Stimulated activated CD4-positive, alpha-beta T cell treated with anti-CD3 and anti-CD28 coated beads, TNF-alpha, amount 100 ng/mL, for 48 hours (primary cell): ENCODE data around the gene KRT86.
"Not testable (repeated sequence)": the region's sequence is repeated elsewhere in the genome, so short reads cannot be mapped to it uniquely, and the experiment has no call there.

Experiments
- DNase-seq, 3 donors: peaks; one replicate each; pipeline ENCODE4 v3.0.0-alpha.2; 2020; ENCODE audit warnings: low read depth in 3 of 3

KRT86 gene

DNA sequence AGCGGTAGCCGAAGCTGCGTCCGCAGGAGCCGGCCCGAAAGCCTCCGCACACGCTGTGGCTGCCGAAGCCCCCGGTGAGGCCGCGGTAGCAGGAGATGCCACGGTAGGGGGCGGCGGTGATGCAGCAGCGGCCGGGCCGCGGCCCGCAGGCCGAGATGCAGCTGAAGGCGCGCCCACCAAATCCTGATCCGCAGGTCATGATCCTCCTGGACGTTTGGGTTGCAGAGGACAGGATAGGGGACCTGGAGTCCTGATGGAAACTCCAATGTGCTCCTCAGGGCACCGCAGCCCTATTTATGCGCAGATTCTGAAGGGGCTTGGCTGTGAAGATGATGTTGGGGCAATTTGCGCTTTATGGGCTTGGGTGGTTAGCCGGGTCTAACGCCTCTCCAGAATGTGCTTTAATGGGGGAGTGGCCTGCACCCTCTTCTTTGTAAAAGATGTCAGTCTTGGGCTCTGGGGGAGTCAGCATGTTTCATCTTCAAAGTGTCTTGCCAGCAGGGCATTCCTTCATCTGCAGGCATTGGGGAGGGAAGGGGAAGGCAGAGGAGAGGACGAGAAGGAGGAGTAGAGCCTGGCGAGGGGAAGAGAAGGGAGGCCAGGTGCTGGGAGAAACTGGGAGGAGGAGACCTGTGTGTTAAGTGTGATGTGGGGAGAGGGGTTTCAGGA, 17.0 kb downstream of the KRT86 start, which contains the start of gene KRT81:
Gene KRT81 (minus strand): TSS at position 268 of the 669 bp plus-strand sequence. CDS start 69 bp downstream, at position 199.
- no peak for DNase-seq

DNA sequence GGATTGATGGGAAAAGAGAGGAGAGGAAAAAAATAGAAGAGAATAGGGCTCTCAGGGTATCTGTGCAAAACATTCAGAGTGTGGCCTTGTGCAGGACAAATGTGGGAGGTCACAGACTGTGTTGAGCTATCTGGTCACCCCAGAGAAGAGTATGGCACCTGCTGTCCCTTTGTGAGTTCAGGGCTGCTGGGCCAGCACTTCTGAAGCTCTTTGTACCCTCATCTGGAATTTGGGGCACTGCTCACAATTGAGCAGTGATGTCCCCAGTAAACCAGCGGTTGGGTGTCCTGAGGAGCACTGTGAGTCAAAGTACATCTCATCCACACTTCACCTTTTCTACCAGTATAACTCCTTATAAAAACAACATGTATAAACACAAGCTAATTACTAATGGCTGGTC, 19.5 kb downstream of the KRT86 start:
- no peak for DNase-seq

DNA sequence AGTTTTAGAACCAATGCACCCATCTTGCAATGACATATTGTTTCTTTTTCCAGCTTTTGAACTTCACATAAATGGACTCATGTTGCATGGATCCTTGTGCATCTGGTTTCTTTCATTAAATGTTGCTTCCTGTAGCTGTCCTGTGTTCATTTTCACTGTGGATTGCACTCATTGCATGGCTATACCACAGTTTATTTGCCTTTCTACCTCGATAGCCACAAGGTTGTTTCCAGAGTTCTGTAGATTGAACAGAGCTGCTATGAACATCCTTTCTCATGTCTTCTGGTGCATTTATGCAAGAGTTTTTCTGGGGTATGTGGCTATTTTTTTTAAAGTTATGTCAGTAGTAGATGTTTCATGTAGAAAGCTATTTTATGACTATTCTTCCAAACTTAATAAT, 20.4 kb downstream of the KRT86 start:
- no peak for DNase-seq

DNA sequence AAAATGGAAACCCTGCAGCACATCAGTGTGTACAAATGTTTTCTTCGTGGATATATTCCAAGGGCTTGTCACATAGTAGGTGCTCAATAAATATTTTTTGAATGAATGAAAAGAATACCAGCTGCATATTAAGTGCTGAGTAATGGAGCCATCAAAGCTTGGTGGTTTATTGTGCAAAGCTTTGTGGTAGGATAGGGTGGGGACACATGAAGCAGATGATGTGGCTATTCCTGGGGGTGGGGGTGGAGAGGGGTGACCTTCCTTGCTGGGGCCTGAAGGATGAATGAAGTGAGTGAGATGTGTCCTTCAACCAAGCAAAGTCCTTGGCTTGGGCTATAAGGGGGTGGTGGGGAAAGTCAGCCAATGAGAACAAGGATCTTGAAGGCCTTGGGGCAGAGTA, 21.2 kb downstream of the KRT86 start:
- DNase-seq, result no peak

DNA sequence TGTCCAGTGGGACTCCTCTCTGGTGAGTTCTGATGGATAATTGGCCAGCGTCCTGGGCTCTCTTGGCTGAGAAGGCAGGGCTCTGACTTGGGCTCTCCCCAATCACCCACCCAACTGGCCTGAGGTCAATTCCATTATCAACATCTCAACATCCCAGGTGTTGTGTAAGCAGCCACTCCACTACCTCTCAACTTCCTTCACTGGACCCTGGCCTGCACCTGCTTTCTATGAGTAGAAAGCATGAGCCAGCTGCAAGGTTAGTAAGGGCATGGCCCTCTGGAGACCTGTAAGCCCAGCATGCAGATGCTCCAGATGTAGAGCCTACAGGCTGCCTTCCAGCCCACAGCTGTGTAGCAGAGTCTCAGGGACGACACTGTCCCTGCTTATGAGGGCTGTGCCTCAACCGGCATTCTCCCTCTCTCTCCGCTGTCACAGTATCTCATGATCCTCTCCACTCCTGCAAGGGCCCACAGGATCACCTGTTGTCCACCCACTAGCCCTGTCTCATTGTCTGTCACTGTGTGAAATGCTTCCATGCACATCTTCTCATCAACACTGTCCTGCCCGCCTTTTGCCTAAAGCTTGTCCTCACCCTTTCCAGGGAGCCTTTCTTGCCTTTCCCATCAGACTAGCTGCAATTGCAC, 22.2 kb downstream of the KRT86 start:
- DNase-seq, result no peak

DNA sequence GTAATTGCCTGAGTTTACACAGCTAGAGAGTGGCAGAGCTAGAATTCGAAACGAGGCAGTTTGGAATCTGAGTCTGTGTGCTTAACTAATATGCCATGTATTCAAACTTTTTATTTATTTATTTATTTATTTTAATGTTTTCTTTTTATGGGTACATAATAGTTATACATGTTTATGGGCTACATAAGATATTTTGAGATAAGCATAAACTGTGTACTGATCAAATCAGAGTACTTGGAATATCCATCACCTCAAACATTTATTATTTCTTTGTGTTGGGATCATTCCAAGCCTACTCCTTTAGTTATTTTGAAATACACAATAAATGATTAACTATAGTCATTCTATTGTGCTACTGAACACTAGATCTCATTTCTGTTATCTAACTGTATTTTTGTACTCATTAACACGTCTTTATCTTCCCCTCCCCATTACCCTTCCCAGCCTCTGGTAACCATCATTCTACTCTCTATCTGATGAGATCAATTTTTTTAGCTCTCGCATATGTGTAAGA, 24.3 kb downstream of the KRT86 start:
- no peak for DNase-seq

DNA sequence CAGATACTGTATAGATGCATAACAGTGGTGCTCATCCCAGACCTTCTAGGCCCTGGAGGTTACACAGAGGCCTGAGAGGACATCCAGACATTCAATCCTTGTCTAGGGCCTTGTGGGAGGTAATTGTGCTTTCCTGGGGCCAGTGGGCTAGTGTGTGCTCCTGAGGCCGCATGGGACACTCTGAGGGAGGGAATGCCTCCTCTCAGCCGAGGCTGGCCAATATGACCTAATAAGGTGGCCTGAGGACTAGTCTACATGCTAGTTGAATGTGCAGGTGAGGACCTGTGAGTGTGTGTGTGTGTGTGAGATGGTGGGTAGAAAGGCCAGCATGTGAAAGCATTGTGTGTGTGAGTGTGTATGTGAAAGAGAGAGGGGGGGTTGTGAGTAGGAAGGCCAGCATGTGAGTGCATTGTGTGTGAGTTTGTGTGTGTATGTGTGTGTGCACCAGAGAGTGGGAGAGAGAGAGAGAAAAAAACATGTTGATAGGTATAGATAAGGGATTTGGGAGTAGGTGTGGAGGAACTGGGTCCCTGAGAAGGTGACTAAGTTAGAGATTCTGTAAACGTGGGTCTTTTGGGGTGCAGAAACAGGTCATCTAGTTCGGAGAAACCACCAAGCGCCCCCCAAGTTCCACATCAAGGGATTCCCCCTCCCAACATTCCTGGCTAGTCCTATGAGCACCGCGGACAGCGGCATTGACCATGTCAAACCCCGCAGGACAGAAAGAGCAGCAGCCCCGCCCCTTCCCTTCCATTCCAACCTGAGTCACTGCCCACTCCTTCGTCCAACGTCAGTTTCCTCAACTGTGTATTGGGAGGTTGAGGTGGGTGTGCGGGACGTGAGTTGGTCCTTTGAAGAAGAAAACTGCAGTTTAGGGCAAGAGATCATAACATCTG, 26.6 kb downstream of the KRT86 start:
- no peak for DNase-seq

DNA sequence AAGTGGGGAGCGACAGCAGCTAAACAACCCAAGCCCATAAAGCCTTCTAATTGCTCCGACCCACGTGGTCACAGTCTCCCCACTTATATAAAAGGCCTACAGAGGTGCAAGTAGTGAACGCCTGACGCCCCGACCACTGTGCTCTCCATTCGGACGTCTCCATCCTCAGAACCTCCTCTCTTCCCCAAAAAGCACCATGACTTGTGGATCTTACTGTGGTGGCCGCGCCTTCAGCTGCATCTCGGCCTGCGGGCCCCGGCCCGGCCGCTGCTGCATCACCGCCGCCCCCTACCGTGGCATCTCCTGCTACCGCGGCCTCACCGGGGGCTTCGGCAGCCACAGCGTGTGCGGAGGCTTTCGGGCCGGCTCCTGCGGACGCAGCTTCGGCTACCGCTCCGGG, 27.3 kb downstream of the KRT86 start:
- DNase-seq, result not testable (repeated sequence)

DNA sequence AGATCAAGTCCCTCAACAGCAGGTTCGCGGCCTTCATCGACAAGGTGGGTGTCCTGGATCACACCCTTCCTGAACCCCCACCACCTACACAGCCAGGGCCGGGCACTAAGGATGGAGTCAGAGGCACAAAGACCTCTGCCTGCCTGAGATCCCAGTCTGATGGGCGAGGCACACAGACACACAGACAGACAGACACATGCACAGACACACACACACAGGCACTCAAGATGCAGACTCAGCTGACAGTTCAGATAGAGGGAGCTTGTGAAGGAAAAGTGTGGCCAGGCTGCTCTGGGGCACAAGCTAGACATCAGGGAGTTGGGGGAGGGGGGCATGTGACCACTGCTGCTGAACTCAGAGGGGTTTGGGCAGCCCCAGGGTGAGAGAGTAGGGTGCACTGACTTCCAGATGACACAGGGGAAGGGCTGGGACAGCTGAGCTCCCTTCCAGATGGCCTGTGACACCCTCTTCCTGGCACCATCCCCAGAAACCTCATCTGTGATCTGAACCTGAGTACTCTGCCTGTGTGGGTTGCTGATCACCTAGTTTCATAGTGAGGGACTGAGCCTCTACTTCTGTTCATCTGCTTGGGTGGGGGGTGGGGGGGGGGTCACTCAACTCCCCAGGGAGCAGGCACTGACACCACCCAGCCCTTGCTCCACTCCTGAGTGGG, 27.9 kb downstream of the KRT86 start:
- DNase-seq, result not testable (repeated sequence)

DNA sequence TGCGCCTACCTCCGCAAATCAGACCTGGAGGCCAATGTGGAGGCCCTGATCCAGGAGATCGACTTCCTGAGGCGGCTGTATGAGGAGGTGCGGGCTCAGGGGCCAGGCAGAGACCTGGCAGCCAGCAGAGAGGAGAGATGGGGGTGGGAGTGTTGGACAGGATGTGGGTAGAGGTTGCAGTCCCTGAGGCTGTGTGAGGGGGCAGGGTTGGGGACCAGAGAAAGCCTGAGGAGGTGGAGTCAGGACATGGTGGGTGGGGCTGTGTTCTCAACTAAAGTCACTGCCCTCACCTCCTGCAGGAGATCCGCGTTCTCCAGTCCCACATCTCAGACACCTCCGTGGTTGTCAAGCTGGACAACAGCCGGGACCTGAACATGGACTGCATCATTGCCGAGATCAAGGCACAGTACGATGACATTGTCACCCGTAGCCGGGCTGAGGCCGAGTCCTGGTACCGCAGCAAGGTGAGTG, 30.5 kb downstream of the KRT86 start:
- not testable (repeated sequence) for DNase-seq

DNA sequence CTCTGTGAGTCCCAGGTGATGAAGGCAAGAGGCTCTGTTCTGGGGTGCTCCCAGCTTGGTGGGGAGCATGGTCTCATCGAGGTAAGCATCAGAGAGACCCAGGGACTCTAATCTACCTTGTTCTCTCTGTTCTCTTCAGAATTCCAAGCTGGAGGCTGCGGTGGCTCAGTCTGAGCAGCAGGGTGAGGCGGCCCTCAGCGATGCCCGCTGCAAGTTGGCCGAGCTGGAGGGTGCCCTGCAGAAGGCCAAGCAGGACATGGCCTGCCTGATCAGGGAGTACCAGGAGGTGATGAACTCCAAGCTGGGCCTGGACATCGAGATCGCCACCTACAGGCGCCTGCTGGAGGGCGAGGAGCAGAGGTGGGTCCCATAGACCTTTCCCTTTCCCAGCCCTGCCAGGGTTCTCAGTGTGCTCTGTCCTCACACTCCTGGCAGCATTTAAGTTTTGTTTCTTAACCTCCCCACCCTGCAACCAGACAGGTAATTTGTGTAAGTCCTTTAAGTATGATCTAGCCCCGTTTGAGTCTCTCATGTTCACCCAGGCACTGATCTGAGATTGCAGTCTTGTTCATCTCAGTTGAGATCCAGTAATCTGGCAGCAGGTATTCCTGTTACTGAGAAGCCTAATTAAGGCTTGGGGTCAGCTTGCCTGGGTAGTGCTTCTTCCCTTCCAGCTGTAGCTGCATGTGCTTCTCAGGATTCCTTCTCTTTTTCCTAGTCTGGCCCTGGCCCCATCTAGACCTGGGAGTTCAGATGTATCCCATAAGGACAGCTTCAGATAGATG, 31.7 kb downstream of the KRT86 start:
- no peak for DNase-seq

DNA sequence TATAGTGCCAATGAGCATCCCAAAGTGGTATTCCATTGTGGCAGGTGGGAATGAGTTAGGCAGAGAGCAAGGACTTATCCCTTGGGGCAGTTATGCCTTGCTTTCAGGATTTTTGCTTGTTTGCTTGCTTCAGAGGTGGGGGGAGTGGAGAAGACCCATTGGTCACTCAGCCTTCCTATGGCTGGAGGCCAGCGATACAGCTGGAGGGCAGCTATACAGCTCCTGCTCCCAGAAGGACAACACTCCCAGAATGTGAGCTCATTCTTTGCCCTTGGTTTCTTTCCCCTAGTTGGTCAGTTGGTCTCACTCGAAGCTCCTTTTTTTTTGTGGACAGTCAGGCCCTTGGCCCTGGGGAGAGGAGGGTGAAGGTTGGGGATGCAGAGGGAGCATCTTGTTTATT, 32.3 kb downstream of the KRT86 start:
- DNase-seq, result no peak

DNA sequence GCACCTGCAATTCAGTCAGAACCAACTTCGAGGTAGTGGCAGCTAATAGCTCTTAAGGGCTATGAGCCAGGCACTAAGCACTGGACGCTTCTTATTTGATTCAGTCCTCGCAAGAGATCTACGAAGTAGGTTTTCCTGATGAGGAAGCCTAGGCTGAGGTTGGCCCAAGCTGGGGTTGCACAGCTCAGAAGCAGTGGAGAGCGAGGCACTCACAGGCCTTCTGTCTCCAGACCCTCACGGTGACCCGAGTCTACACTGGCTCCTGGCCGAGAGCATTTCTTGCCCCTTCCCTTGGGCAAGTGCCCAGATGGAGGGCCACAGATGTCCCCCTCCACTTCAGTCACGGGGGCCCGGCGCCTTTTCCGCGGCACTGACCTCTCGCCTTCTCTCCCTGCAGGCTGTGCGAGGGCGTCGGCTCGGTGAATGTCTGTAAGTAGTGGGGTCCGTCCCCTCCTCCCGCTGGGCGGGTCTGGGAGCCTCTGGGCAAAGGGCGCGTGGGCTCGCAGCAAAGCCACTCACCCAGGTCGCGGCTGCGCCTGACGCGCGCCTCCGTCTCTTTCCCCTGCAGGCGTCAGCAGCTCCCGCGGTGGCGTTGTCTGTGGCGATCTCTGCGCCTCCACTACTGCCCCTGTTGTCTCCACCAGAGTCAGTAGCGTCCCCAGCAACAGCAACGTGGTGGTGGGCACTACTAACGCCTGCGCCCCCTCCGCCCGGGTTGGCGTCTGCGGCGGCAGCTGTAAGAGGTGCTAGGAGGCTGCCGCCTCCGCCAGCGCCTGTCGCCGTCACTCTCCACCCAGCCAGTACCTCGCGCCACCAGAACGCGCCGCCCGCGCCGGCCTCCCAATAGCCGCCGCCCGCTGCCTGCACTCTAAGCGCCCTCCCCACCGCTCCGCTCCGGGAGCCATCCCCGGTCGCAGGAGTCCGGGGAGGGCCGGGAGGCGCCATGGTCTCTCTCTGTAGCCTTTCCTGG, 33.7 kb downstream of the KRT86 start:
- peak in 2 of 3 donors; percentile 14 to 31 for DNase-seq

DNA sequence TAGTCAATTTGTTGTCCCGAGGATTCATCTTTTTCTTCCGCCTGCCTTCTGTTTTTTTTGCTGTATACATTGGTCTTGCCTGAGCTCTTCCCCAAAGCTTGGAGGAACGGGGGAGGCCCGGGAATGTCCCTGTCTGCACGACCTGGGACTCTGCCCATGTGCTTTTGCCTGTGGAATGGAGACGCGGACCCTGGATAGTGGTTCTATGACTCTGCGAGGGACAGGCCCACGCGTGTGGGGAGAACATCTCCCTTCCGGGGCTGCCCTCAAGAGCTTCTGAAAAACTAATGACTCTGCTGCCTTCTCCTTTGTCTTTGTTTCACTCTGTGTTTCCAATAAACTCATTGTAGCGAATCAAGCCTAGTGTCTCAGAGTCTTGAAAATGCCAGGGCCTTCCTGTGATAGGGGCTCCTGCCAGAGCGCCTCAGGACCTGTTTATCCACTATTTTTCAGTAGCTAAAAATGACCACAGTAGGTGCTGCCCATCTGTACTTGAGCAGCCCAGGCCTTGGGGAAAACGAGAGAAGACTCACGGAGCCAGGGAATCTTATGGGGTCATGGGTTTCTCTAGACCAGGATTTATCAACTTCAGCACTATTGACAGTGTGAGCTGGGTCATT, 34.5 kb downstream of the KRT86 start:
- no peak for DNase-seq

DNA sequence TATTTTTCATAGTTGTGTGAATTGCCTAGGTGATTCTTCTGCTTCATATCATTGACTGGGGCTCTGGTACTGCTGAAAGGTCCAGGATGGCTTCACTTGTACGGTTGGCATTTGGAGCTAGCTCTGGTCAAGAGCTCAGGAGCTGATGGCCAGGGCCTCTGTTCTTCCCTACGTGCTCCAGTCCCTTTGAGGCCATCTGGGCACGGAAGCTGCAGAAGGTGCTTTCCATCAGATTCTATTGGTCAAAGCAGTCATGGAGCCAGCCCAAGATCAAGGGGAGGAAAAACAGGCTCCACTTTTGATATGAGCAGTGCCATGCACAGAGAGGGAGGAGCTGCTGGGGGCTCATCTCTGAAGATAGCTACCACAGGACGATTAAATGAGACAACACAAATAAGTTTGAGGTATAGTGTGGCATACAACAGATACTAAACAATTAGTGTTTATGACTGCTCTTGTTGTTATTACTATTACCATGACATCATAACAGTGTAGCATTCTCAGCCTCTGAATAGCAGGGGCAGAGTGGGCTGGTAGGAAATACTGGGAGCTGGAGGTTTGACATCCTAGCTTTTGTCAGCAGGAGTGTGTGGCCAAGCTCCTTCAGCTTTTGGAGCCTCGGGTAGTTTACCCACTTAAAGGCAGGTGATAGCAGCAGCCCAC, 36.3 kb downstream of the KRT86 start:
- no peak for DNase-seq

DNA sequence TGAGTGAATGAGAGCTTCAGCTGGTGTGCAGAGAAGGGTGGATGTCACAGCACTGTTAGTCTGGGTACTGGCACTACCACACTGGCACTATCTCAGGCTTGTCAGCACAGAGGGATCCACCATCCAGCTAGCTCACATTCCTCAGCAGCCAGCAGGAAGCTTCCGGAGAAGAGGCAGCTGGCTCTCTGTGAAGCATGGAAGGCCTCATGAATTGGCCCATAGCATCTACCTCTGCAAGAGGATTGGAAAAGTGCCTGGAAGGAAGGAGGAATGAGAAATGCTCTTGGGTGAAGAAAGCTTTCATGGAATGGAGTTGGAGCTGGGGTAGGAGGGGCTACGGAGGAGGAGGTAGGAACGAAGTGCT, 36.8 kb downstream of the KRT86 start:
- DNase-seq, result no peak

DNA sequence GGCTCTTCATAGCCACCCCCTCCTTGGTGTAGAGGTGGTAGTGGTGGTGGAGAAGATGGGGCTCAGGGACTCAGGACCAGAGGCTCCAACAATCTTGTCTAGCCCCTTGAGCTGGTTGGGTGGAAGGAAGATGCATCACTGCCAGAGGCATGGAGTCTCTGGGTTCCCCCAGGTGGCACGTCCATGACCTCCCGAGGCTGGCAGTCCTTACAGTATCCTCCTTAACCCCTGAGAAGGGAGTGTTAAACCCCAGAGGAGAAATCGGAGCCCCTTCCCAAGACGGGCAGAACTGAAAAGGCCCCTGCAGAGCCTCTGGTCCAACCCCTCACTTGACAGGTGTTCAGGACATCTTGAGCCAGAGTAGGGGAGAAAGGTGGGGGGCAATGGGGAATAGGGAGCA, 37.6 kb downstream of the KRT86 start:
- no peak for DNase-seq

DNA sequence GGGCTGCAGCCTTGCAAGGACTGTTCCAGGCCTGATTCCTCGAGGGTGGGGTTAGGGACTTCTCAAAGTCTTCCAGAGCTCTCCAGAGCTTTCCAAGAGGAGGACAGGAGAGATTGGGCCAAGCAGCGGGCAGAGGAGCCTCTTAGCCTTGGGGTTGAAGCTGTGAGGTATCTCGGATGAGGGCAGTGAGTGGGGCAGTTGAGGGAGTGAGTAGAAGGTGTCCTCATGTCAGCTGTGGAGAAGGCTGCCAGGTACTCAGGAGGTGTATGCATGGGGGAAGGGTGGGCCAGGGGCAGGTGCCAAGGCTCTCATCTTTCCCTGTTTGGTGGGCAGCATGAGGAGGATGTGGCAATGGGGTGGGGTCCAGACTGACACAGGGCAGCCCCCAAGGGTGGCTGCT, 39.0 kb downstream of the KRT86 start:
- no peak for DNase-seq

DNA sequence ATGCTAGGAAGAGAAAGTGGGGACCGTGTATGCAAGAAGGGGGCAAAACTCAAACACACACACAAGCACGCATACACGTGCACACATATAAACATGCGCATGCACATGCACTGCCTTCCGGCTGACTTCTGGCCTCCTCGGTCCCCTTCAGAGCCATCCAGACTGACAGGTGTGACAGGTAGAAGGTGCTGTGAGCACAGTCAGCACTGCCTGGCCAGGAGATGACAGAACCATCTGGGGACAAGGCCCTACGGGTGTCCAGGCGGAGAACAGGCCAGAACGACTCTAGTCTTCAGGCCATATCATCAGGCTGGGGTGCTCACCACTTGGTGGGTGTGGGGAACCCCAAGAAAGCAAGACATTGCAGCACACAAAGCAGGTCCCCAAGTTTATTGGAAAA, 39.5 kb downstream of the KRT86 start:
- DNase-seq, result no peak
